Fibroblast of villous mesenchyme (primary cell): ENCODE measurements around the gene RAPGEF5. TPM values are rescaled to one million over a fixed set of nuclear protein-coding genes. Genes with fewer than 3 reads are reported as not detected.

Experiments used
- DNase-seq: peaks from one replicate; pipeline ENCODE4 v3.0.0-alpha.2; 2010; ENCODE audit warnings: low read depth
- H3K4me3 ChIP-seq: 2 replicates; pipeline ENCODE4 v1.5.1; 2011; ENCODE audit warnings: low read depth, mild to moderate bottlenecking, low read length
- CTCF ChIP-seq: IDR thresholded peaks from 2 replicates; pipeline ENCODE4 v1.5.1; 2012; ENCODE audit warnings: low read depth, mild to moderate bottlenecking, low read length; ENCODE audit not compliant: insufficient read depth
- total RNA-seq: library from RNA; depleted of rRNA; stranded (reverse); fragments of >200 nt; gene quantifications from 2 replicates; pipeline ENCODE4 v1.2.3, GENCODE V29; 2012

Gene RAPGEF5
- total RNA-seq, 1 donor: 0.86 TPM

- H3K4me3 ChIP-seq: no peak overlapping the region
- no peak for DNase-seq
- no peak for TF ChIP-seq CTCF
Measured at GRCh38 chr7:22117222-22117621, 239.7 kb downstream of the RAPGEF5 start.

- DNase-seq: no peak
- no peak for TF ChIP-seq CTCF
- H3K4me3 ChIP-seq: no peak overlapping the region
Measured at GRCh38 chr7:22116451-22117030, 240.4 kb downstream of the RAPGEF5 start.

GRCh38 chr7:22115689-22116088 lies 241.3 kb downstream of the RAPGEF5 start:
- no peak for DNase-seq
- no peak overlapping the region for H3K4me3 ChIP-seq
- TF ChIP-seq CTCF: no peak

- no peak for DNase-seq
- no peak overlapping the region for H3K4me3 ChIP-seq
- TF ChIP-seq CTCF: no peak
Measured at GRCh38 chr7:22114440-22114981, 242.4 kb downstream of the RAPGEF5 start.

GRCh38 chr7:22113041-22113440 lies 243.9 kb downstream of the RAPGEF5 start:
- H3K4me3 ChIP-seq: no peak overlapping the region
- DNase-seq: no peak
- TF ChIP-seq CTCF: no peak

GRCh38 chr7:22111661-22112060 lies 245.3 kb downstream of the RAPGEF5 start:
- no peak overlapping the region for H3K4me3 ChIP-seq
- no peak for TF ChIP-seq CTCF
- no peak for DNase-seq

GRCh38 chr7:22110881-22111280 lies 246.1 kb downstream of the RAPGEF5 start:
- no peak for TF ChIP-seq CTCF
- no peak for DNase-seq
- H3K4me3 ChIP-seq: no peak overlapping the region
